GM19240 (cell line): ENCODE results near the gene NUDCD3.

Experiments
- DNase-seq: peaks from one replicate; pipeline ENCODE4 v3.0.0; 2011; ENCODE audit warnings: low spot score; ENCODE audit not compliant: insufficient read length

NUDCD3 gene

DNA sequence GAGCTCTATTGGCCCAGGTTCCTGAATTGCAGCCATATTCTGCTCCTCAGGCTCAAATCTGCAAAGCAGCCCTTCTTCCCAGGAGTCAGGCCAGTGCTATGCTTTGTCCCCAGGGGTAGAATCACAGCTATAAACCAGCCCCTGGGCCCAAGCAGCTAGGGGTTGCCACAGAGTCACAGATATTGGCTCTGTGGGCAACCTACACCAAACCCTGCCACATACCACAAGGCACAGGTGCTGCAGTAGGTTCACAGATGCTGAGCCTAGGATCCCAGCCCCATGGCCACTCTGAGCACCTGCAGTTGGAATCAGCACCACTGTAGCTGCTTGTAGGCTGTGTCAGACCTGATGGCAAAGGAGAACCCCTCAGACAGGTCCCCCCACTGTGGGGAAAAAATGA, 122.0 kb downstream of the NUDCD3 start:
- no peak for DNase-seq

DNA sequence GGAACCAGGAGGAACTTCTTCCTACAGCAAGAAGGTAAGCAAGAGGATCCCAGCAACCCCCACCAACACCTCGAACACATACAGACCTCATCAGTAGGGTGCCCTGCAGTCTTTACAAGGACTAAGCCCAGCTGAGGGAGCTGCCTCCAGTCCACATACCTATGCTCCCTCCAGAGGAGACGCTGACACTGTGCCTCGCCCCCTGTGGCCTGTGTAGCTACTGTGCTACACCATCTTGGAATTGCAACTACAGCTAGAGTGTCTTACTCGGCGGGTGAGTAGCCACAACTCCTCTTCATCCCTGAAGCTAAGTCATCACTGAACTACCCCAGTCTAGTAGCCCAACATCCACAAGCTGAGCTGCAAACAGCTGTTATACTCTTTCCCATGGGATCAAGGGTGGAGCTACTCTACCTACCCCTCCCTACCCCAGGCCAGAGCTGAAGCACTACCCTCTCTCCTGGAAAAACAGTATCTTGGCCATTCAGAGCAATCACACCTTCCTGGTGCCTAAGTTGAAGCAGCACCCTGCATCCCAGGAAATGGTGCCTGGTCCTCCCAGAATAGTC, 122.9 kb downstream of the NUDCD3 start:
- no peak for DNase-seq

GRCh38 chr7:44366986-44367385, 123.5 kb downstream of the NUDCD3 start:
- no peak for DNase-seq

DNA sequence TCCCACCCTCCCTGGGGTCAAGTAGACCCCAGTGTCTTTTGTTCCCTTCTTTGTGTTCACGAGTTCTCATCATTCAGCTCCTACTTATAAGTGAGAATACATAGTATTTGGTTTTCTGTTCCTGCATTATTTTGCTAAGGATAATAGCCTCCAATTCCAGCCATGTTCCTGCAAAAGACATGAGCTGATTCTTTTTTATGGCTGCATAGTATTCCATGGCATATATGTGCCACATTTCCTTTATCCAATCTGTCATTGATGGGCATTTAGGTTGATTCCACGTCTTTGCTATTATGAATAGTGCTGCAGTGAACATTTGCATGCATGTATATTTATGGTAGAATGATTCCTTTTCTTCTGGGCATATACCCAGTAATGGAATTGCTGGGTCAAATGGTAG, 136.8 kb downstream of the NUDCD3 start:
- DNase-seq, result no peak

DNA sequence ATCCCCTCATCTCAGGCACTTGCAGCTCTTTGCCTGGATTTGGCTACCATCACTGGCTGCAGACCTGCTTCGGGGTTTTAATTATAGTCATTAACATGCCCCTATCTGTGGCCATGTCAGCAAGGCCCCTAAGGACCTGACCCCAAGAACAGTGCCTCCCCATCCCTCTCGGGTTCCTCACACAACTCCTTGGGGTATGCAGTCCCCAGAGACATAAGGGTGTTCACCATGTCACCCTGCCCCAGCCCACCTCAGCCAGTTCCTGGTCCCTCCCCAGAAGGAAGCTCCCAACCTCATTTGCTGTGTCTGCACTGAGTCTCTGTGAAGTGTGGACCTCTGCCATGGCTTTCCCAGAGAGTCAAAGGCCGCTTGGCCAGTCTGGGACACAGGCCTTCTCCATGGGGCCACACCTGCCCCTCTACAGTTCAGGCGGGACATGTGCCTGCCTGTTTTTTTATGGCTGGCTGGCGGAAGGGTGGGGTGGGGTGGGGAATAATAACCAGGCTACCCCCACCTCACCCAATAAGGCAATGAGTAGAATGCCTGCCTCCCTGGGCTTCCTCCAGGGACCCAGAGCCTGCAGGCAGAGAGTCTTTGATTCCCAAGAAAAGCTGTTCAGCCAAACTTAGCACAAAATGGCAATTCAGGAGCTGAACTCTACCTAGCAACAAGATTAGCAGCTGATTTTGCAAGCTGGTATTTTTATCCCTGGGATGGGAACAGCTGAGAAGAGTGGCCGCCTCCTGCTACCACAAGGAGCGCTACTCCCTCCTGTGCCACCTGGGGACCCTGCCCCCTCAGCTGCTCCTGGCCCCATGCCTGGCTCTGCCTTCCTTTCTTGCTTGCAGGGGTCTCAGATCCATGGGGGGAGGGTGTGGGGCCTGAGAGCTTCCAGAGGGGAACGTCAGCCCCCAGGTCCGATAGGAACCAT, 141.3 kb downstream of the NUDCD3 start:
- no peak for DNase-seq

- no peak for DNase-seq
These were observed 142.2 kb downstream of the NUDCD3 start for GRCh38 chr7:44348300-44348699.

DNA sequence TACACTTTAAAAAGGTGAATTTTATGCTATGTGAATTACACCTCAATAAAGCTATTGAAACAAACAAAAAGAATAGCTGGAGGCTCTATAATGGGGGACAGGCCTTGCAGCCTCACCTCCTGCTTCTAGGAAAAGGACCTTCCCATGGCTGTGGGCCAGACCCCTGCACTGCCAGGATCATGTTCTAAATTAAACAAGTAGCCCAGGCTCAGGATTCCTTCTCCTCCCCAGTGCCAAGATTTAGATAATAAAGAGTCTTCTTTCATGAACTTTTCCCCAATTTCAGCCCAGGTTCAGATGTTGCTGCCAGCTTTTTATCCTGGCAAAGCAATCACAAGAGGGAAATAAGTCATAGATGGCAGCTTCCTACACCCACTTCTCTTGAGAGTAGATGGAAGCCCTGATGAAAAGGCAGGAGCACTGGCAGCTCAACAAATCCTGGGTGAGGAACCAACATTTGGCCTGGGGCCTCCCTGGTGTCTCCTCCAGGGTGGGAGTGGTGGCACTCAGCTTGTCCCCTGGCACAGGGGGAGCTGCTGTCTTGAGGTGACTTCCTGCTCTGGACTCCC, 142.8 kb downstream of the NUDCD3 start:
- DNase-seq, result no peak

DNA sequence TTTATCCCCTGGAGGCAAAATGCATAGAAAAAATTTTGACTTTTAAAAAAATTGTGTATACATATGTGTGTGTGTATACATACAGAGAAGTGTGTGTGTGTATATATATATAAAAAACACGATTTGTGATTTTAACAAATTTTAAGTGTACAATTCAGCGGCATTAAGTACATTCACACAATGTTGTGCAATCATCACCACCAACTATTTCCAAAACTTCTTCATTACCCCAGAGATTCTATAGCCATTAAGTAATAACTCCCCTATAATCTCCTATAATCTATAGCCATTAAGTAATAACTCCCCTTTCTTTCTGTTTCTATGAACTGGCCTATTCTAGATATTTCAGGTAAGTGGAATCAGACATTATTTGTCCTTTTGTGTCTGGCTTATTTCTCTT, 144.4 kb downstream of the NUDCD3 start:
- no peak for DNase-seq

GRCh38 chr7:44341401-44341800, 149.1 kb downstream of the NUDCD3 start:
- no peak for DNase-seq

- DNase-seq, result no peak
These were observed 151.9 kb downstream of the NUDCD3 start for GRCh38 chr7:44338600-44338999.

DNA sequence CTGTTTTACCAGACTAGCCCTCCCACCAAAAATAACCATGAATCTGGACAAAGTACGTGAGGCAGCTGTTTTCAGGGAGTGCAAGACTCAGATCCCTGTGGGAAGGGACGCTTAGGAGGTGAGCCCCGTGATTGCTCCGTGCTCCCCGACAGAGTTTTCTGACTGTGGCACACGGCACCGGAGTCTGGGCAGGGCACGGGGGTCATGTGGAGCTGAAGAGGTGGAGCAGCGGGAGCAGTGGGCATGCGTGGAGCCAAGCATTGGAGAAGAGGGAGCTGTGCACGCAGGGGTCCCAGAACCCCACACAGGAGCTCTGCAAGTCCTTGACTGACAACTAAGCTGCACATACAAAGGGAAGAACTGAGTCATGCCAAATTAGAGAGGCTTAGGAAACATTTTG, 154.0 kb downstream of the NUDCD3 start:
- no peak for DNase-seq

GRCh38 chr7:44335184-44335583, 155.3 kb downstream of the NUDCD3 start:
- DNase-seq, result no peak

DNA sequence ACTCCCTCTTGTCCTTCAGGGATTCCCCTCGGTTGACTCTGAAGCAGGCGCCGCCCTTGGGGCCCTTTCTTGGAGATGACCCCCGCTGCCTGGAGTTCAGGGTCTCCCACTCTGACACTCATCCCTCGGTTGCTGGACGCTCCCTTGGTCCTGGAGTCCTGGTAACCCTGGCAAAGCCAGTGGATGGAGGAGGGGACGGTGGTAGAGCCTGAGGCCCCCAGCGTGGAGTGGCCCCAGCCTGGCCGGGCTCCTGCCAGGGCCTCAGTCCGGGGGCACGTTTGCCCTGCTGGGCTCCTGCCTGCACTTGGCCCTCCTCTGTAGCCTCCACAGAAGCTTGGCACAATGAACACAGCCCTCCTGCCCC, 155.7 kb downstream of the NUDCD3 start:
- DNase-seq, result no peak

DNA sequence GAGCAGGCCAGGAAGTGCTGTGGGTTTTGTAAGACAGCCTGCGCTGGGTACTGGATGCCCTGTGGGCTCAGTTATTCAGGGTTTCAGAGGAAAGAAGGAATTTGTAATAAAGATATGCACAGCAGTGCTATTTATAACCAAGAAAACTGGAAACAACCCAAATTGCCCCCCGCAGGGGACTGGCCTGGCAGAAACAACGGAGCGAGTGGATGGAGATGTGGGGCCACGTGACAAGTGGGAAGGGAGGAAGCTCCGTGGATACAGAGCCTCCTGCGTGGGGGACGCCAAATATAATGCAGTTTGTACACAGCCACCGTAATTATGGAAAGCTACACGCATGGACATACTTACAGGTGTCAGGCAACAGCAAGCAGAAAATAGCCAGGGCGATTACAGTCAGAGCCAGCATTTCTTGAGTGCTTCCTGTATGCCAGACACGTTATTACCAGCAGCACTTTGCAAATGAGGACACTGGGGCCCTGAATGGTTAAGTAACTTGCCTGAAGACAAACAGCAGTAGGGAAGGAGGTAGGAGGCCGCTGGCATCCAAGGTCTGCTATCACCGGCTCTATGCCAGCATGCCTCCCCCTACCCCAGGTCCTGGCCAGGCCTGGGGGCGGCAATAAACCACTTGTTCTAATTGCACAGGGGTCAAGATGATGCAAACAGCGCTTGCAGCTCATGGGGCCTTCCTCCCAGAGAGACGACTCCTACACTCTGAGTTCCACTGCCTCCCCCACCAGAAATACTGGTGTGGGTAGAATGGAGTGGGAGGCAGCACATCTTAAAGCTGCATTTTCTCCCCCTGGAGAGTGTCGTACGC, 156.3 kb downstream of the NUDCD3 start:
- no peak for DNase-seq

- DNase-seq, result no peak
These were observed 158.8 kb downstream of the NUDCD3 start for GRCh38 chr7:44331682-44332081.

DNA sequence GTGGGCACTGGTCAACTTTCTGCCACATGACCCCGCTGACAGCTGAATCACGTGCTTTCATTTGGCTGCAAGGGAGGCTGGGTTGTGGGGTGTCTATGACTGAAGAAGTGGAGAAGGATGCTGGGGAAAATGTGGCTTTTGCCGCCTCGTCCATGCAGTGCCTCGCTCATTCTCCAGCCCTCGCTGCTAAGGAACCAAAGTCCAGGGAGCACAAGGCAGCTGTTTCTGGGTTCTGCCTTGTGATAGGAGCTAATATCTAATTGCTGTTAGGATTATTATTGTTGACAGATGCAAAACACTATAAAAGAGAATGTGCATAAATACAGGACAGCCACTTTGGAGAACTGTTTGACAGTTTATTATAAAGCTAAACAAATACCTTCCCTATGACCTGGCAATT, 160.1 kb downstream of the NUDCD3 start:
- no peak for DNase-seq

- DNase-seq, result no peak
These were observed 160.6 kb downstream of the NUDCD3 start for GRCh38 chr7:44329888-44330287.
